NCI-H146 treated with DMSO at 0.1 percent for 48 hours (cell line): ENCODE measurements around the gene AHRR.
A peak's percentile ranks its signal among the peaks of the same experiment; 100 is the strongest.
"Not testable (repeated sequence)": the region's sequence is repeated elsewhere in the genome, so short reads cannot be mapped to it uniquely, and the experiment has no call there.

Experiments
- DNase-seq: peaks from one replicate; lab custom pipeline; 2025; ENCODE audit not compliant: unreplicated experiment; lab: John Stamatoyannopoulos, UW

Gene AHRR

GRCh38 chr5:407051-407450 is 85.5 kb downstream of the AHRR start:
- DNase-seq: no peak

GRCh38 chr5:407801-408268 is 86.3 kb downstream of the AHRR start:
- DNase-seq: no peak

- DNase-seq: peak; percentile 80
Measured at GRCh38 chr5:410911-411517, 89.5 kb downstream of the AHRR start.

DNA sequence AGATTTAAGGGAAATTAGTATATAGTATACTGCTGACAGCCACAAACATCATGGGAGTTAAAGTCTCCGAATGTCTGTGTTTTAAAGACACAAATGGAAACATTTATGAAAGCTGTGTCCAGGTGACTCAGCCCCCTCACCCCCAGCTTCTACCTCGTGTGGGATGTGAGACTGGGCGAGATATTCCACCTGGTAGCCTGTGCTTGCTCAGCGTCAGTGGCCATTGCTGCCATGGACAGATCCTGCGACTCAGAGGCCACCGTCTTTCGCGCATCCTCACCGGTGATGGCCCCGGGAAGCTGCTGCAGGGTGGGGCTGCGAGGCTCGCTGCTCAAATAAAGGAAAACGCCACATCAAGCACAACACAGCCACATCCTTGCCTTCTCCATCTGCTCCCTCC is 90.2 kb downstream of the AHRR start:
- DNase-seq: peak; percentile 51

DNA sequence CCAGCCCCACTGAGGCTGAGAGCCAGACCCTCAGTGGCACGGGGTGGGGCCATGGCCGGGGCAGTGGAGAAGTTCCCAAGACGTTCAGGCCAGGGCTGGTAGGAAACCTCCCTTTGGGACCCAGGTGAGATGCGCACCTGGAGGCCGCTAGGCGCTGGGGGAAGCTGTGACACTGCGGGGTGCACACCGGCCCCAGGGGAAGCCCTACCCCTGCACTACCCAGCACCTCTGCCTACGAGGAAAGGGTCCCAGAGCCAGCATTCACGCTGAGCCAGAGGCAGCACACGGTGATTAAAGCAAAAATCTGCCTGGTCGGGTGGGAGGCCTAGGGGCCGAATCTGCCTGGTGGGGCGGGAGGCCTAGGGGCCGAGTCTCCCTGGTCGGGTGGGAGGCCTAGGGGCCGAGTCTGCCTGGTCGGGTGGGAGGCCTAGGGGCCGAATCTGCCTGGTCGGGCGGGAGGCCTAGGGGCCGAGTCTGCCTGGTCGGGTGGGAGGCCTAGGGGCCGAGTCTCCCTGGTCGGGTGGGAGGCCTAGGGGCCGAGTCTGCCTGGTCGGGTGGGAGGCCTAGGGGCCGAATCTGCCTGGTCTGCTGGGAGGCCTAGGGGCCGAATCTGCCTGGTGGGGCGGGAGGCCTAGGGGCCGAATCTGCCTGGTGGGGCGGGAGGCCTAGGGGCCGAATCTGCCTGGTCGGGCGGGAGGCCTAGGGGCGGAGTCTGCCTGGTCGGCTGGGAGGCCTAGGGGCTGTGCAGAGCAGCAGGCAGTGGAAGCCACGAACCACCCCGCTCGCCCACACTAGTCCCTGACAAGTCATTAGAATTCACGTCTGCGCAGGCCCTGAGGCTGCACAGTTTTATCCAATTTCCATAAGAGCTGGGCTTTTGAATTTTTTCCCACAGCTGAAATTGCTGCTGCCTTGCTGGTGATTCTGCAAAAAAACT is 93.7 kb downstream of the AHRR start:
- not testable (repeated sequence) for DNase-seq

GRCh38 chr5:415928-416635 is 94.6 kb downstream of the AHRR start:
- DNase-seq: no peak

DNA sequence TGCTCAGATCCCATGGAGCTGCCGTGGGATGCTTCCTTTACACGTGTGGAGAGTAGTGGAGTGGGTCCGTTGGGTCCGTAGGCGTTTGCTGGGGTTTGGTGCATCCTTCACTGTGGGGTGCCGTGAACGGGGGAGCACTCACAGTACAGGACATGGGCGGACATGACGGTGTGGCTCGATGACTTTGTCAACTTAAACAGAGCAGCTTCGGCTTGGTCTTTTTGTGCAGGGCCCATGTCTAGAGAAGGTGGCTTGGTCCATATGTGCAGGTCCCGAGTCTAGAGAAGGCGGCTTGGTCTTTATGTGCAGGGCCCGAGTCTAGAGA is 95.1 kb downstream of the AHRR start:
- no peak for DNase-seq

DNA sequence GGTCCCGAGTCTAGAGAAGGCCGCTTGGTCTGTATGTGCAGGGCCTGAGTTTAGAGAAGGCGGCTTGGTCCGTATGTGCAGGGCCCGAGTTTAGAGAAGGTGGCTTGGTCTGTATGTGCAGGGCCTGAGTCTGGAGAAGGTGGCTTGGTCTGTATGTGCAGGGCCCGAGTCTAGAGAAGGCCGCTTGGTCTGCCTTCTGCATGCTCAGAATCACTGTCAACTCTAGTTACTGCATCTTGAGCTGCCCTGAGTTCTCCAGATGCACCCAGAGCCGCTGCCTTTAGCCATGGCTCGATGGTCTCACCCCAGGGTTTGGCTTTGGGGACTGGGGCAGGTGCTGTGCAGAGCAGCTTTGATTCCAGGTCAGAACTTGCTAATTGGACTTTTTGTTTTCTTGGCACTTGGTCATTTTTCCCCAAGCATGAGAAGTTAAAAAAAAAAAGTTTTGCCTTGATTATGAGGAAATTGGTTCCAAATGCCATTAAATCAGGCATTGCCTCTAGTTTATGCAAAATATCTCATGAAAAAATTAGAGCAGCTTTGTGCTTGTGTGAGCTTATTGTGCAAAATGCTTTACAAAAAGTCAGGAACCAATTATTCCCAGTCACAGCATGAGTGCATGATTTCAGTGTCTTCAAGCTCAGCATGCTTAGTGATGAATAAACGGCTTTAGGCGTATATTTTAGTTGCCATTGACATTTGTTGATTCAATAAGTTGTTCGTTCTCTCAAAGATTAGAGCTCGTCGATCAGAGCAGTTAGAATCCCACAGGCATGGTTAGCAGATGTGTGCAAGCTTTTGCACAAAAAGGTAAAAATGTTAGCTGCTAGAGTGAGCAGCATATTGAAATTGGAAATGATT is 96.0 kb downstream of the AHRR start:
- DNase-seq: peak; percentile 84

GRCh38 chr5:418162-419121 is 96.9 kb downstream of the AHRR start:
- DNase-seq: peak; percentile 59

- DNase-seq: no peak
Measured at GRCh38 chr5:419970-420369, 98.5 kb downstream of the AHRR start.

DNA sequence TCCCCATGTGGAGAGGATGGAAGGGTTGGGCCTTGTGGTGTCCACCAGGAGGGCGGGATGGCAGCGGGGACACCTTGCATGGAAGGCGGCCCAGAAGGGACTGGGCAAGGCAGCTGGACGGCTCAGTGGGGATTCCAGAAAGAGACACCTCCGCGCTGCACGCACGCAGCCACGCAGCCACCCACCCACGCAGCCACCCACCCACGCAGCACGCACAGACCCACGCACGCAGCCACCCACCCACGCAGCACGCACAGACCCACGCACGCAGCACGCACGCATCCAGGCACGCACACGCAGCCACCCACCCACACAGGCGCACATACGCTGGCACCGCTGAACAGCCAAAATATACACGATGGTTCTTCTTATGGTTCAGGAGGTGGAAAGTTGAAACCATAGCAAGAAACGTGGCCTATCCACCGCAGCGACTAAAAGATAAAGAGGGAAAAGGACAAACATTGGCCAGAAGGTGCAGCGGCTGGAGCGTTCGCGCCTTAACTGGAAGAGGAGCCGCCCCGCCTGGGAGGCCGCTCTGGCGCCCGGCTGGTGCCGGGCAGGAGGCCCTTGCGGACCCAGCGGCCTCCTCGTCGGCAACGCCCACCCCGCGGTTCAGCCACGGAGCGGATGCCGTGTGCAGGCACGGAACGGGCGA is 99.2 kb downstream of the AHRR start:
- no peak for DNase-seq

DNA sequence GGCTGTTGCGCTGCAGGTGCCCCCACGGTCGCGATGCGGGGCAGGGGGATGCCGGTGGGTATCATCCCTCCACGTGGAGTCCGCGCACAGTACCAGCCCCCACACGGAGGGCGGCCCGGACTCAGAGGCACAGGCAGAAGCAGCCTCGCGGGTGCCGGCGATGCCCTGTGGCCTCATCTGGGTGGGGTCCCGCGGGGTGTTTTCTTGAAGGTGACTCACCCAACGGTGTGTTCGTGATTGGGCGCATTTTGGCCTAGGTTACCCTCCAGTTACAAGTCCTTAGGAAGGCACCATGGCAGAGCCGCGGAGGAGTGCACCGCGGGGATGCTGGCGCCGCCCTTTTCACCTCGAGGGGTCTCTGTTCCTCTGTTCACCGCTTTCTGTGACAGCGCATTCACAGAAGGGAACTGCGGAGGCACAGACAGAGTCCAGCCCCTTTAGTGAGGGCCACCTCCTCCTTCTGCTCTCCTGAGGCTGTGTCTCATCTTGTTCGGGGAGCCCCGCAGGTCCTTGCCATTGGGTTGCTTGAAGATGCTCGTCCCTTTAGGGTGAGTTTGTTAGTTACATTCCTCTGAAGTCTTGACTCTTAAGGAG is 99.9 kb downstream of the AHRR start:
- DNase-seq: no peak

DNA sequence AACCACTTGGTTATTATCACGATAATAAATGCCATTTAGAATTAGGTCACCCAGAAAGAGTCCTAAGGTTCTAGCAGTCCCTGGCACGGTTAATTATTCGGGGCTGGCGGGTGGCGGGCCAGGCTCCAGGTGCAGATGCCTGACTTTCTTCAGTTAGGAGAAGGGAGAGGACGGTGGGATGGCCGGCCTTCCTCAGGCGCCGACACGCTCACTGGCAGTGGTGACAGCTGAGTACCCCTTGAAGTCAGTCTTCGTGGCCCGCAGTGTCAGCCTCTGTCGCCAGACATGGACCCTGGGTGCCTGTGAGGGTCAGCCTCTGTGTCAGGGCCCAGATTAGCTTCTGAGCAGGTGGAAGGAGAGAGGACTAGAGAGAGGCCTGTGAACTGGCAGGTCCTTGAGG is 100.4 kb downstream of the AHRR start:
- DNase-seq: no peak

DNA sequence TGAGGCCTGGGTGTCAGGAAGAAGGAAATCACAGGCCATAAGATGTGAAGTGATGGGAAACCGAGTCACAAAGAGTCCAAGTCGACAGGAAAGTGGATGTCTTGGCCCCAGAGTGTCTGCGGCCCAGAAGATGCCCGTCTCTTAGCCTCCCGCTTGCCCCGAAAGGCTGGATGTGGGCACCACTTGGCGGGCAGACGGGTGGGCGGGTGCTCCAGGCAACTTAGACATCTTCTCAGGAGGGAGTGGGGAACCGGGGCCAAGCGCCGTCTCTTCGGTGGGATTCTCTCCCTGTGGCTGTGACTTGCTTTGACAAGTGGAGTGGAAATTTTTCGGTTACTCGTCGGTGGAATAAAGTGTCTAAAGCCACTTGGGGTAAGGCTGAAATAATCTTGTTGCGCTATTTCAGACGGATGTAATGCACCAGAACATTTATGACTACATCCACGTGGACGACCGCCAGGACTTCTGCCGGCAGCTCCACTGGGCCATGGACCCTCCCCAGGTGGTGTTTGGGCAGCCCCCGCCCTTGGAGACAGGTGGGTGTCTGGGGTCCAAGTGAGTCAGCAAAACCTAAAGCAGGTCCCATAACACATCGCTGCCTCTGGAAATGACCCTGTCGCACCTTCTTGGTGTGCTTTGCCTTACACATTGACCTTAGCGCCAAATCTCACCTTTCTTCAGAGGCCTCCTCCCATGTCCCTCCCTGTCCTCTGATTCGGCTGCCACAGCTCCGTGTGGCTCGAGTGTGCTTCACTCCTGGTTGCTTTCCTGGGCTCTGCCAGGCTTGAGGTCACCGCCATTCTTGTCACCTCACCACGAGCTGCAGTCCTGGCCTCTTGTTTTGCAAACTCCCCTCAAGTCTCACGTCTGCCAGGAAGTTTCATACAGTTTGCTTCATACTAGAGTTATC is 101.1 kb downstream of the AHRR start:
- no peak for DNase-seq

DNA sequence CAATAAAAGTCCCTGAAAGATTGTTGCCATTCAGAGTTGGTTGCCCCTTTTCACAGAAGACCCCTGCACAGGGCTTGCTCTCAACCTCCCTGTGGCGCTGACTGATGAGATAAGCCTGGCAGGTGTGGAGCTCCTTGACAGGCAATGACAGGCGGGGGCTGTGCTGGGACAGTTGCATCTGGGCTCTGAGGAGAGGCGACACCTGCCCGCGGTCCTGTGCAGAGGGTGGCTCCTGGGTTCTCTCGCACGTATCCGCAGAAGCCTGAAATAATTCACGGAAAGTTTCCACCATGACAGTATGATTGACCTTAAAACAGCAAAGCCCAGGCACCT is 101.7 kb downstream of the AHRR start:
- no peak for DNase-seq

GRCh38 chr5:423626-424261 is 102.2 kb downstream of the AHRR start:
- no peak for DNase-seq

GRCh38 chr5:424301-425110 is 103.0 kb downstream of the AHRR start:
- DNase-seq: no peak
